GM18519 (cell line): ENCODE measurements around the gene DNAJC9.
A peak's percentile ranks its signal among the peaks of the same experiment; 100 is the strongest.
"Not testable (repeated sequence)": the region's sequence is repeated elsewhere in the genome, so short reads cannot be mapped to it uniquely, and the experiment has no call there.

Experiments
- ATAC-seq: cut with Tn5 transposase; IDR thresholded peaks from one replicate; pipeline ENCODE4 v1.9.1; 2021; ENCODE audit warnings: mild to moderate bottlenecking, moderate library complexity; ENCODE audit not compliant: unreplicated experiment, low FRiP score

DNAJC9 gene

GRCh38 chr10:73246646-73247508 lies at the start of gene DNAJC9:
TSS of gene DNAJC9 (minus strand) at chr10:73247255. CDS start at chr10:73247189, 66 bp downstream.
- ATAC-seq, result peak; percentile 59

GRCh38 chr10:73293461-73293860 lies 46.4 kb upstream of the DNAJC9 start:
- ATAC-seq, result no peak

GRCh38 chr10:73289958-73290357 lies 42.9 kb upstream of the DNAJC9 start:
- ATAC-seq, result no peak

- no peak for ATAC-seq
Observed at GRCh38 chr10:73287441-73287840, 40.4 kb upstream of the DNAJC9 start.

- no peak for ATAC-seq
Observed at GRCh38 chr10:73281097-73281496, 34.0 kb upstream of the DNAJC9 start.

- ATAC-seq, result no peak
Observed at GRCh38 chr10:73264423-73264822, 17.4 kb upstream of the DNAJC9 start.

- ATAC-seq, result no peak
Observed at GRCh38 chr10:73263693-73264347, 16.8 kb upstream of the DNAJC9 start.

GRCh38 chr10:73262880-73263555 lies 16.0 kb upstream of the DNAJC9 start:
- no peak for ATAC-seq

- ATAC-seq, result no peak
Observed at GRCh38 chr10:73262105-73262730, 15.2 kb upstream of the DNAJC9 start.

GRCh38 chr10:73261362-73261995 lies 14.4 kb upstream of the DNAJC9 start:
- ATAC-seq, result no peak

GRCh38 chr10:73258612-73259011 lies 11.6 kb upstream of the DNAJC9 start:
- ATAC-seq, result not testable (repeated sequence)

GRCh38 chr10:73253225-73253555 lies 6.1 kb upstream of the DNAJC9 start:
- no peak for ATAC-seq

- ATAC-seq, result peak; percentile 61
Observed at GRCh38 chr10:73252445-73253224, 5.6 kb upstream of the DNAJC9 start, which contains the start of gene MRPS16. TSS of gene MRPS16 (minus strand) at chr10:73252644. CDS start at chr10:73252482, 162 bp downstream.

- ATAC-seq, result no peak
Observed at GRCh38 chr10:73251683-73252444, 4.8 kb upstream of the DNAJC9 start.

GRCh38 chr10:73248259-73248724 lies 1.2 kb upstream of the DNAJC9 start:
- ATAC-seq, result no peak

GRCh38 chr10:73247509-73248258 lies 629 bp upstream of the DNAJC9 start:
- ATAC-seq, result no peak

GRCh38 chr10:73246322-73246645 lies 771 bp downstream of the DNAJC9 start:
- ATAC-seq, result no peak

GRCh38 chr10:73244866-73245477 lies 2.1 kb downstream of the DNAJC9 start:
- no peak for ATAC-seq
